ENCODE data around the gene TUBB1. TPM values are rescaled to one million over a fixed set of nuclear protein-coding genes. Genes with fewer than 3 reads are reported as not detected.
A peak's percentile ranks its signal among the peaks of the same experiment; 100 is the strongest.

Gene TUBB1
- total and polyA plus RNA-seq, 3 donors from 2014 or later: 0.25 to 1.3 (median 0.55) TPM

GRCh38 chr20:59022754-59023153 is 3.5 kb downstream of the TUBB1 start:
- intact Hi-C loops (cut with DNase I; ENCODE audit: low total_unique reads): loop anchor here (10.0 kb wide), 1 partner anchor 138 kb away; no protein-coding TSS in a partner anchor

GRCh38 chr20:59023616-59024015 is 4.4 kb downstream of the TUBB1 start:
- H3K27ac ChIP-seq: no peak overlapping the region
- 93 to 95% methylated on average over 13 of the region's 13 CpGs for WGBS, 2 donors
- DNase-seq: peak; percentile 13
- no peak for TF ChIP-seq POLR2A (IDR thresholded peaks at IDR 0.05)
- no peak for TF ChIP-seq CTCF (IDR thresholded peaks at IDR 0.05)
- no peaks in the 10 kb centered on the region for H3K27me3 ChIP-seq
- H3K4me1 ChIP-seq: peaks cover under 1% of the 10 kb centered on the region
- intact Hi-C loops (cut with DNase I; ENCODE audit: low total_unique reads): loop anchor here (10.0 kb wide), 1 partner anchor 139 kb away; no protein-coding TSS in a partner anchor
- H3K9me3 ChIP-seq: no peaks in the 10 kb centered on the region
- no peak overlapping the region for H3K4me3 ChIP-seq
- H3K36me3 ChIP-seq (ENCODE audit: low read depth, missing control alignments): no peaks in the 10 kb centered on the region

More at GRCh38 chr20:59022754-59023153, 3.5 kb downstream of the TUBB1 start:
- H3K36me3 ChIP-seq (ENCODE audit: low read depth, missing control alignments): no peaks in the 10 kb centered on the region
- peaks cover 6% of the 10 kb centered on the region for H3K4me1 ChIP-seq
- no peaks in the 10 kb centered on the region for H3K9me3 ChIP-seq
- H3K4me3 ChIP-seq: no peak overlapping the region
- peak; percentile 9 for DNase-seq
- 91 to 94% methylated on average over 15 of the region's 15 CpGs for WGBS, 2 donors
- no peaks in the 10 kb centered on the region for H3K27me3 ChIP-seq
- no peak for TF ChIP-seq CTCF (IDR thresholded peaks at IDR 0.05)
- no peak for TF ChIP-seq POLR2A (IDR thresholded peaks at IDR 0.05)
- no peak overlapping the region for H3K27ac ChIP-seq

DNA sequence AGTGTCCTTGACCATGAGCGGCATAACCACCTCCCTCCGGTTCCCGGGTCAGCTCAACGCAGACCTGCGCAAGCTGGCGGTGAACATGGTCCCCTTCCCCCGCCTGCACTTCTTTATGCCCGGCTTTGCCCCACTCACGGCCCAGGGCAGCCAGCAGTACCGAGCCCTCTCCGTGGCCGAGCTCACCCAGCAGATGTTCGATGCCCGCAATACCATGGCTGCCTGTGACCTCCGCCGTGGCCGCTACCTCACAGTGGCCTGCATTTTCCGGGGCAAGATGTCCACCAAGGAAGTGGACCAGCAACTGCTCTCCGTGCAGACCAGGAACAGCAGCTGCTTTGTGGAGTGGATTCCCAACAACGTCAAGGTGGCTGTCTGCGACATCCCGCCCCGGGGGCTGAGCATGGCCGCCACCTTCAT is 4.9 kb downstream of the TUBB1 start:
- peak; percentile 11 for DNase-seq
- no peaks in the 10 kb centered on the region for H3K9me3 ChIP-seq
- 93 to 96% methylated on average over 9 to 24 of the region's 24 CpGs for WGBS, 2 donors
- no peak overlapping the region for H3K4me3 ChIP-seq
- peaks cover 5% of the 10 kb centered on the region for H3K4me1 ChIP-seq
- no peak overlapping the region for H3K27ac ChIP-seq
- H3K36me3 ChIP-seq (ENCODE audit: low read depth, missing control alignments): no peaks in the 10 kb centered on the region
- TF ChIP-seq POLR2A (IDR thresholded peaks at IDR 0.05) (no peak), CTCF (IDR thresholded peaks at IDR 0.05) (no peak)
- intact Hi-C loops (cut with DNase I; ENCODE audit: low total_unique reads): loop anchor here (10.0 kb wide), 1 partner anchor 139 kb away; no protein-coding TSS in a partner anchor
- H3K27me3 ChIP-seq: no peaks in the 10 kb centered on the region

GRCh38 chr20:59025086-59025485 is 5.9 kb downstream of the TUBB1 start:
- H3K9me3 ChIP-seq: no peaks in the 10 kb centered on the region
- H3K36me3 ChIP-seq (ENCODE audit: low read depth, missing control alignments): no peaks in the 10 kb centered on the region
- WGBS, 2 donors: 38 to 56% methylated on average over 2 of the region's 2 CpGs
- H3K4me3 ChIP-seq: no peak overlapping the region
- intact Hi-C loops (cut with DNase I; ENCODE audit: low total_unique reads): loop anchor here (10.0 kb wide), 1 partner anchor 140 kb away; no protein-coding TSS in a partner anchor
- TF ChIP-seq POLR2A (IDR thresholded peaks at IDR 0.05) (no peak), CTCF (IDR thresholded peaks at IDR 0.05) (no peak)
- no peak overlapping the region for H3K27ac ChIP-seq
- no peak for DNase-seq
- peaks cover 11% of the 10 kb centered on the region for H3K4me1 ChIP-seq
- H3K27me3 ChIP-seq: no peaks in the 10 kb centered on the region

- TF ChIP-seq POLR2A (IDR thresholded peaks at IDR 0.05): no peak
- no peak for TF ChIP-seq CTCF (IDR thresholded peaks at IDR 0.05)
- no peak for DNase-seq
- no peak overlapping the region for H3K4me3 ChIP-seq
- no peaks in the 10 kb centered on the region for H3K36me3 ChIP-seq (ENCODE audit: low read depth, missing control alignments)
- WGBS, 2 donors: 94 to 96% methylated on average over 4 of the region's 4 CpGs
- no peaks in the 10 kb centered on the region for H3K9me3 ChIP-seq
- intact Hi-C loops (cut with DNase I; ENCODE audit: low total_unique reads): loop anchor here (10.0 kb wide), 1 partner anchor 141 kb away; no protein-coding TSS in a partner anchor
- no peak overlapping the region for H3K27ac ChIP-seq
- peaks cover 11% of the 10 kb centered on the region for H3K4me1 ChIP-seq
- no peaks in the 10 kb centered on the region for H3K27me3 ChIP-seq
Measured at GRCh38 chr20:59025511-59025910, 6.3 kb downstream of the TUBB1 start.

Measured in testis (tissue), 3 donors.